HG03066 (cell line): ENCODE measurements around the gene FBL.

ENCODE experiments used
- ATAC-seq: cut with Tn5 transposase; IDR thresholded peaks from one replicate; pipeline ENCODE4 v1.9.1; 2021; ENCODE audit warnings: low read depth; ENCODE audit not compliant: unreplicated experiment

The FBL gene

GRCh38 chr19:39796000-39796498, 50.1 kb downstream of the FBL start:
- ATAC-seq = no peak

- no peak for ATAC-seq
These were observed 51.2 kb downstream of the FBL start for GRCh38 chr19:39795001-39795400.

GRCh38 chr19:39792999-39793546, 53.1 kb downstream of the FBL start:
- no peak for ATAC-seq

- no peak for ATAC-seq
These were observed 57.9 kb downstream of the FBL start for GRCh38 chr19:39788244-39788643.
